ENCODE measurements around the gene SLC25A26. TPM values are rescaled to one million over a fixed set of nuclear protein-coding genes. Genes with fewer than 3 reads are reported as not detected.

Gene SLC25A26
- total RNA-seq, 2 donors from 2014 or later = 8.6 to 9.2 TPM

- DNase-seq = peak in 1 of 4 donors; percentile 8
- Histone ChIP-seq H3K36me3 (replicated peaks in 1 of 2; ENCODE audit: insufficient read depth in 1 of 2, low read depth in 2 of 2) (peaks cover 0 to 22% of the 10 kb centered on the region in 2 donors), H3K4me1 (peaks cover 52% of the 10 kb centered on the region), H3K27me3 (no peaks in the 10 kb centered on the region), H3K27ac (peak overlapping the region in 2 of 4 donors; percentile 40 to 54), H3K4me3 (no peak overlapping the region), H3K9me3 (no peaks in the 10 kb centered on the region)
- intact Hi-C loops (cut with DNase I) = loop anchor here (10.0 kb wide), 1 partner anchor 409 kb away; no protein-coding TSS in a partner anchor
- ATAC-seq = no peak
- WGBS, 2 donors = 50% methylated on average over 4 to 5 of the region's 5 CpGs
- TF ChIP-seq CTCF (IDR thresholded peaks at IDR 0.05) (no peak), POLR2A (IDR thresholded peaks at IDR 0.05) (no peak)
Observed at GRCh38 chr3:66406163-66406562, 185.4 kb downstream of the SLC25A26 start.

- ATAC-seq = no peak
- WGBS, 2 donors = 57 to 71% methylated on average over 12 to 17 of the region's 17 CpGs
- intact Hi-C loops (cut with DNase I) = loop anchor here (10.0 kb wide), 1 partner anchor 408 kb away; no protein-coding TSS in a partner anchor
- peaks cover 2 to 28% of the 10 kb centered on the region in 2 donors for H3K36me3 ChIP-seq (replicated peaks in 1 of 2; ENCODE audit: insufficient read depth in 1 of 2, low read depth in 2 of 2)
- DNase-seq = peak in 1 of 4 donors; percentile 3
- H3K4me1 ChIP-seq = peaks cover 44% of the 10 kb centered on the region
- no peaks in the 10 kb centered on the region for H3K9me3 ChIP-seq
- no peak for TF ChIP-seq CTCF (IDR thresholded peaks at IDR 0.05)
- no peak for TF ChIP-seq POLR2A (IDR thresholded peaks at IDR 0.05)
- peak overlapping the region in 2 of 4 donors; percentile 54 to 57 for H3K27ac ChIP-seq
- H3K27me3 ChIP-seq = no peaks in the 10 kb centered on the region
- no peak overlapping the region for H3K4me3 ChIP-seq
Observed at GRCh38 chr3:66406831-66407610, 186.2 kb downstream of the SLC25A26 start.

GRCh38 chr3:66407611-66408218 lies 186.9 kb downstream of the SLC25A26 start:
- no peaks in the 10 kb centered on the region for H3K27me3 ChIP-seq
- peak; percentile 79 for ATAC-seq
- no peak overlapping the region for H3K4me3 ChIP-seq
- intact Hi-C loops (cut with DNase I) = loop anchor here (10.0 kb wide), 1 partner anchor 407 kb away; no protein-coding TSS in a partner anchor
- no peaks in the 10 kb centered on the region for H3K9me3 ChIP-seq
- WGBS, 2 donors = 33 to 41% methylated on average over 8 to 14 of the region's 14 CpGs
- peaks cover 37% of the 10 kb centered on the region for H3K4me1 ChIP-seq
- peak; percentile 81 to 93 (median 86) for TF ChIP-seq CTCF (IDR thresholded peaks at IDR 0.05)
- no peak for TF ChIP-seq POLR2A (IDR thresholded peaks at IDR 0.05)
- H3K27ac ChIP-seq = peak overlapping the region in 3 of 4 donors; percentile 6 to 57 (median 50)
- DNase-seq = peak; percentile 76 to 85 (median 76)
- H3K36me3 ChIP-seq (replicated peaks in 1 of 2; ENCODE audit: insufficient read depth in 1 of 2, low read depth in 2 of 2) = peaks cover 9 to 33% of the 10 kb centered on the region in 2 donors

- ATAC-seq (no peak), DNase-seq (peak in 1 of 4 donors; percentile 5)
- H3K4me1 ChIP-seq = peaks cover 15% of the 10 kb centered on the region
- H3K27me3 ChIP-seq = no peaks in the 10 kb centered on the region
- H3K36me3 ChIP-seq (replicated peaks in 1 of 2; ENCODE audit: insufficient read depth in 1 of 2, low read depth in 2 of 2) = peaks cover 19 to 39% of the 10 kb centered on the region in 2 donors
- no peak overlapping the region for H3K4me3 ChIP-seq
- peak overlapping the region in 2 of 4 donors; percentile 4 to 30 for H3K27ac ChIP-seq
- no peaks in the 10 kb centered on the region for H3K9me3 ChIP-seq
- no peak for TF ChIP-seq CTCF (IDR thresholded peaks at IDR 0.05)
- TF ChIP-seq POLR2A (IDR thresholded peaks at IDR 0.05) = no peak
- 84 to 86% methylated on average over 14 to 24 of the region's 24 CpGs for WGBS, 2 donors
- intact Hi-C loops (cut with DNase I) = loop anchor here (10.0 kb wide), 1 partner anchor 405 kb away; no protein-coding TSS in a partner anchor
Observed at GRCh38 chr3:66409771-66410754, 189.3 kb downstream of the SLC25A26 start.

Data from body of pancreas (tissue), 4 donors.